Testis (tissue), 3 donors: ENCODE measurements around the gene ARHGAP22. TPM values are rescaled to one million over a fixed set of nuclear protein-coding genes. Genes with fewer than 3 reads are reported as not detected.

ENCODE experiments used
- DNase-seq: peaks from one replicate; pipeline ENCODE4 v3.0.0-alpha.2; 2019
- H3K27ac ChIP-seq, 2 donors: fragments of 200-600 bp; sonication (generic); one replicate each; pipeline ENCODE4 v1.5.1; 2019
- H3K27me3 ChIP-seq: fragments of 200-600 bp; sonication (generic); one replicate; pipeline ENCODE4 v1.5.1; 2019
- H3K36me3 ChIP-seq: fragments of 200-600 bp; sonication (generic); one replicate; pipeline ENCODE4 v1.5.1; 2017; ENCODE audit warnings: low read depth; ENCODE audit errors: missing control alignments
- H3K4me1 ChIP-seq: fragments of 200-600 bp; sonication (generic); one replicate; pipeline ENCODE4 v1.5.1; 2019
- H3K4me3 ChIP-seq, 2 donors: fragments of 200-600 bp; sonication (generic); one replicate each; pipeline ENCODE4 v1.5.1; 2017 to 2019
- H3K9me3 ChIP-seq: fragments of 200-600 bp; sonication (generic); one replicate; pipeline ENCODE4 v1.5.1; 2017
- POLR2A ChIP-seq: fragments of 450-650 bp; IDR thresholded peaks from one replicate; pipeline ENCODE4 v1.6.1; 2017; ENCODE audit warnings: antibody characterized with exemption, mild to moderate bottlenecking, moderate library complexity
- WGBS, 2 donors: methylation state at CpG; one replicate each; pipeline ENCODE4 v1.1.5; 2018; 5-methylcytosine and 5-hydroxymethylcytosine counted together
- intact Hi-C: fragments of 100-400 bp; cut with DNase I; formaldehyde crosslinking; loops from one replicate; pipeline ENCODE4 v1.15.1; 2023; ENCODE audit warnings: low total_unique reads
- polyA plus RNA-seq: library from polyadenylated mRNA; stranded (reverse); fragments of 350-450 nt; fragmentation: Illumina TruSeq; extraction: RNeasy Lipid Tissue Mini Kit (QIAGEN cat#74804); gene quantifications from one replicate; pipeline ENCODE4 v1.2.3, GENCODE V29; 2014; ENCODE audit warnings: low read depth, low replicate concordance; ENCODE audit not compliant: insufficient read depth
- total RNA-seq, 2 donors: library from RNA; depleted of rRNA; stranded (reverse); fragments of >200 nt; gene quantifications; one replicate each; pipeline ENCODE4 v1.2.3, GENCODE V29; 2016
- TF ChIP-seq, protein P1 (sequence below), 3 experiments: fragments of 450-650 bp in 2 of 3; fragments of 200-600 bp in 1 of 3; sonication (generic) in 1 of 3; IDR thresholded peaks; one replicate each; pipeline ENCODE4 v1.5.1; 2016 to 2019; ENCODE audit warnings: antibody characterized with exemption in 3 of 3, mild to moderate bottlenecking in 2 of 3, moderate library complexity in 1 of 3

Gene ARHGAP22
- total and polyA plus RNA-seq, 3 donors from 2014 or later, result 6.2 to 11.9 (median 8.8) TPM

DNA sequence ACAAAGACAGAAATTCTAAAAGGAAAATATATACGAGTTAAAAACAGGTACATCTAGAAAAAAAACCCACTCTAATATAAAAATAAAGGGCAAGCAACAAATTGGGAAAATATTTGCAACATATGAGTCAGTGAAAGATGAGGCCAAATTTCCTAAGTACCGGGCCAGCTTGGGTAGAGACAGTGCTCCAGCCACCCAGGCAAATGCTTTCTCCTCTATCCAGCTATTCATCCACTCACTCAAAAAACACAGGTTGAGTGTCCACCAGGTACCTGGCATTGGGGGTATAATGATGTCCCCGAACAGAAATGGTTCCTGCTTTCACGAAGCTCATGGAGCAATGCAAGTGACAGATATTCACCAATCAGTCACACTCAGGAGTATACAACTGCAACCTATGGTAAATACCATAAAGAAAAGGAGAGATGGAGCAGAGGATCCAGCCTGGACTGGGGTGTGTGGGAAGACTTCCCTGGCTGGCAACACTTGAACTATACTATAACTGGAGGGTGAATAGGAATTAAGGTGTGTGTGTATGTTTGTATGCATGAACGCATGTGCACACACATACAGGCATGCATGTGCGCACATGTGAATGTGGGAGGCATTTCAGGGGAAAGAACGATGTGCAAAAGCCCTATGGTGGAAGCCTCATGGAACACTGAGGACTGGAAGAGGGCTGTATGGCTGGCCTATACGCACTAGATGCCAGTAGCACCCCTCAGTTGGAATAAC is 2.3 kb downstream of the ARHGAP22 start:
- DNase-seq, result no peak
- no peaks in the 10 kb centered on the region for H3K4me1 ChIP-seq
- no peaks in the 10 kb centered on the region for H3K9me3 ChIP-seq
- no peak overlapping the region for H3K27ac ChIP-seq
- no peaks in the 10 kb centered on the region for H3K27me3 ChIP-seq
- no peak for TF ChIP-seq POLR2A
- TF ChIP-seq, protein P1, sequence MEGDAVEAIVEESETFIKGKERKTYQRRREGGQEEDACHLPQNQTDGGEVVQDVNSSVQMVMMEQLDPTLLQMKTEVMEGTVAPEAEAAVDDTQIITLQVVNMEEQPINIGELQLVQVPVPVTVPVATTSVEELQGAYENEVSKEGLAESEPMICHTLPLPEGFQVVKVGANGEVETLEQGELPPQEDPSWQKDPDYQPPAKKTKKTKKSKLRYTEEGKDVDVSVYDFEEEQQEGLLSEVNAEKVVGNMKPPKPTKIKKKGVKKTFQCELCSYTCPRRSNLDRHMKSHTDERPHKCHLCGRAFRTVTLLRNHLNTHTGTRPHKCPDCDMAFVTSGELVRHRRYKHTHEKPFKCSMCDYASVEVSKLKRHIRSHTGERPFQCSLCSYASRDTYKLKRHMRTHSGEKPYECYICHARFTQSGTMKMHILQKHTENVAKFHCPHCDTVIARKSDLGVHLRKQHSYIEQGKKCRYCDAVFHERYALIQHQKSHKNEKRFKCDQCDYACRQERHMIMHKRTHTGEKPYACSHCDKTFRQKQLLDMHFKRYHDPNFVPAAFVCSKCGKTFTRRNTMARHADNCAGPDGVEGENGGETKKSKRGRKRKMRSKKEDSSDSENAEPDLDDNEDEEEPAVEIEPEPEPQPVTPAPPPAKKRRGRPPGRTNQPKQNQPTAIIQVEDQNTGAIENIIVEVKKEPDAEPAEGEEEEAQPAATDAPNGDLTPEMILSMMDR (IDR thresholded peaks at IDR 0.05), result no peak
- 91 to 93% methylated on average over 8 of the region's 8 CpGs for WGBS, 2 donors
- no peaks in the 10 kb centered on the region for H3K36me3 ChIP-seq
- intact Hi-C loops, result no loop called here
- H3K4me3 ChIP-seq, result no peak overlapping the region

GRCh38 chr10:48601789-48602188 is 3.1 kb downstream of the ARHGAP22 start:
- H3K9me3 ChIP-seq, result no peaks in the 10 kb centered on the region
- intact Hi-C loops, result no loop called here
- no peaks in the 10 kb centered on the region for H3K27me3 ChIP-seq
- H3K4me3 ChIP-seq, result no peak overlapping the region
- no peaks in the 10 kb centered on the region for H3K4me1 ChIP-seq
- no peaks in the 10 kb centered on the region for H3K36me3 ChIP-seq
- WGBS, 2 donors, result 94 to 97% methylated on average over 1 of the region's 1 CpG
- no peak overlapping the region for H3K27ac ChIP-seq
- no peak for DNase-seq
- no peak for TF ChIP-seq POLR2A
- TF ChIP-seq, protein P1 (IDR thresholded peaks at IDR 0.05), result no peak

- H3K4me1 ChIP-seq, result no peaks in the 10 kb centered on the region
- H3K36me3 ChIP-seq, result no peaks in the 10 kb centered on the region
- 96 to 100% methylated on average over 3 of the region's 3 CpGs for WGBS, 2 donors
- H3K9me3 ChIP-seq, result no peaks in the 10 kb centered on the region
- TF ChIP-seq, protein P1 (IDR thresholded peaks at IDR 0.05), result no peak
- TF ChIP-seq POLR2A, result no peak
- H3K27me3 ChIP-seq, result no peaks in the 10 kb centered on the region
- intact Hi-C loops, result no loop called here
- DNase-seq, result no peak
- H3K27ac ChIP-seq, result no peak overlapping the region
- no peak overlapping the region for H3K4me3 ChIP-seq
These were observed 4.0 kb downstream of the ARHGAP22 start for GRCh38 chr10:48600645-48601505.

DNA sequence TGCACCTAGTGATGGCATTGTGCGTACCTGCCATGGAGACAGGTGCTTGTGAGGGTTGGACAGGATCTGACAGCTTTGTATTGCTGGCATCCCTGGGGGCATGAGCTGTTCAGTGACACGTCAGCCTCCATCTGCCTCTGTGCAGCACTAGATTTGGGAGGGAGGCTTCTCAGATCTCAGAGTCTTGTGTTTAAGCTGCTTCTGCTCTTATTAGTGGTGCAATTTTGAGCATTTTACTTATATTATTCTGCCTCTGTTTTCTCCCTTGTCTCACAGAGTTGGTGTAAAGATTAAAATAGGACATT is 5.1 kb downstream of the ARHGAP22 start:
- no peaks in the 10 kb centered on the region for H3K27me3 ChIP-seq
- intact Hi-C loops, result no loop called here
- WGBS, 2 donors, result 84 to 95% methylated on average over 2 of the region's 2 CpGs

More for the DNA sequence above, 5.1 kb downstream of the ARHGAP22 start:
- Histone ChIP-seq H3K9me3 (no peaks in the 10 kb centered on the region), H3K36me3 (no peaks in the 10 kb centered on the region), H3K27ac (no peak overlapping the region), H3K4me1 (no peaks in the 10 kb centered on the region), H3K4me3 (no peak overlapping the region)
- DNase-seq, result no peak
- no peak for TF ChIP-seq POLR2A
- TF ChIP-seq, protein P1 (IDR thresholded peaks at IDR 0.05), result no peak
